Cardiac fibroblast (primary cell): ENCODE measurements around the gene EEF1A1.
"Not testable (repeated sequence)": the region's sequence is repeated elsewhere in the genome, so short reads cannot be mapped to it uniquely, and the experiment has no call there.

Experiments used
- DNase-seq, 2 donors: peaks; one replicate each; pipeline versions ENCODE4 v3.0.0 to v3.0.0-alpha.2; 2010; ENCODE audit warnings: low read depth in 2 of 2
- H3K4me3 ChIP-seq, 2 donors: replicated peaks in 1 of 2; 1 replicate in 1 of 2; 2 replicates in 1 of 2; pipeline ENCODE4 v1.5.1; 2011; ENCODE audit warnings: low read depth in 2 of 2, low read length in 2 of 2, mild to moderate bottlenecking in 2 of 2, moderate library complexity in 1 of 2
- TF ChIP-seq, protein P1 (sequence below): IDR thresholded peaks from one replicate; pipeline ENCODE4 v1.5.1; 2011; ENCODE audit warnings: low read depth, mild to moderate bottlenecking, low read length, inconsistent platforms

EEF1A1 gene

DNA sequence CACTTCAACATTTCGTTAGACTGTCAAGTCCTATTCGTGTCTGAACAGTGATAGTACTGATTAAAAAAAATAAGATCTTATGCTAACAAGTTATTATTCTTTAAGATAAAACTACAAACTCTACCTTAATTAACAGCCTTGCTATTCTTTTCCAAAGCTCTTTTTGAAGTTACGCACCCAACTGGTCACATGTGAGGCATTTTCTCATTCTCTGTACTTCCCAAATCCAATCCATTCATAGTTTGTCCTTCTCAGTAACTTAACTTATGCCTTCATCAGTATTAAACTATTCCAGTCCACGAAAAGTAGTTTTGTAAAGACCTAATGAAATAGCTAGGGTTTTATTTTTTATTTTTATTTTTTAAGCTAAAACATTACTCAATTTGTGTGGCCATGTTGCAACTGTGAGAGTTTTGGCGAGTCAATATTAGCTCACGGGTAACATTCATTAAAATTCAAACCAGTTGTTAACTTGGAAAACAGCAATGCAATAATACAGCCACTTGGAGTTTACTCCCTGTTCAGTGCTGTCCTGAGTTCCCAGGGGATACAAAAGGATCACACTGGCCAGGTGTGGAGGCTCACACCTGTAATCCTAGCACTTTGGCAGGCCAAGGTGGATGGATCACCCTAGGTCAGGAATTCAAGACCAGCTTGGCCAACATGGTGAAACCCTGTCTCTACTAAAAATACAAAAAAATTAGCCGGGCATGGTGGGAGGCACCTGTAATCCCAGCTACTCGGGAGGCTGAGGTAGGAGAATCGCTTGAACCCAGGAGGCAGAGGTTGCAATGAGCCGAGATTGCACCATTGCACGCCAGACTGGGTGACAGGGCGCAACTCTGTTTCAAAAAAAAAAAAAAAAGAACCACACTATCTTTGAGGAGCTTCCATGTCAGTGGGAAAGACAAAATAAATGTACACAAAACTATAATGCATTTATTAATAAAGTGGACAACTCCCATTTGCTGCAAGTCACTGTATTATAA lies 27.9 kb upstream of the EEF1A1 start:
- H3K4me3 ChIP-seq, result no peak overlapping the region
- TF ChIP-seq, protein P1, sequence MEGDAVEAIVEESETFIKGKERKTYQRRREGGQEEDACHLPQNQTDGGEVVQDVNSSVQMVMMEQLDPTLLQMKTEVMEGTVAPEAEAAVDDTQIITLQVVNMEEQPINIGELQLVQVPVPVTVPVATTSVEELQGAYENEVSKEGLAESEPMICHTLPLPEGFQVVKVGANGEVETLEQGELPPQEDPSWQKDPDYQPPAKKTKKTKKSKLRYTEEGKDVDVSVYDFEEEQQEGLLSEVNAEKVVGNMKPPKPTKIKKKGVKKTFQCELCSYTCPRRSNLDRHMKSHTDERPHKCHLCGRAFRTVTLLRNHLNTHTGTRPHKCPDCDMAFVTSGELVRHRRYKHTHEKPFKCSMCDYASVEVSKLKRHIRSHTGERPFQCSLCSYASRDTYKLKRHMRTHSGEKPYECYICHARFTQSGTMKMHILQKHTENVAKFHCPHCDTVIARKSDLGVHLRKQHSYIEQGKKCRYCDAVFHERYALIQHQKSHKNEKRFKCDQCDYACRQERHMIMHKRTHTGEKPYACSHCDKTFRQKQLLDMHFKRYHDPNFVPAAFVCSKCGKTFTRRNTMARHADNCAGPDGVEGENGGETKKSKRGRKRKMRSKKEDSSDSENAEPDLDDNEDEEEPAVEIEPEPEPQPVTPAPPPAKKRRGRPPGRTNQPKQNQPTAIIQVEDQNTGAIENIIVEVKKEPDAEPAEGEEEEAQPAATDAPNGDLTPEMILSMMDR, result no peak
- no peak for DNase-seq

DNA sequence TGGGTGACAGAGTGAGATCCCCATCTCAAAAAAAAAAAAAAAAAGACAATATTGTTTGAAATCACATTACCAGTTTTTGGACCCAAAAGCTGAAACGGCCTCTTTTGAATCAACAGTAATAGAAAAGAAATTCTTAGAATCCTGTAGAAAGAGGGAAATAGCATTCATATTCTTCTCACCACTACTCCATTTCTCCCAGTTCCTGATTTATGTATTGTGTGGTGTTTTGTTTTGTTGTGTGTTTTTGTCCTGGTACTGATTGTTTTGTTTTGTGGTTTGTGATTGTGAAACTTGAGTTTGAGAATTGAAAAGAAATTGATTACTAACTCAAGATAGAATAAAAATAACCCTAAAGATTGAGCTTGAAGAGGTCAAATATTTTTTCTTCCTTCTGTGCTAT lies 26.2 kb upstream of the EEF1A1 start:
- H3K4me3 ChIP-seq, result no peak overlapping the region
- no peak for DNase-seq
- TF ChIP-seq, protein P1, result no peak

DNA sequence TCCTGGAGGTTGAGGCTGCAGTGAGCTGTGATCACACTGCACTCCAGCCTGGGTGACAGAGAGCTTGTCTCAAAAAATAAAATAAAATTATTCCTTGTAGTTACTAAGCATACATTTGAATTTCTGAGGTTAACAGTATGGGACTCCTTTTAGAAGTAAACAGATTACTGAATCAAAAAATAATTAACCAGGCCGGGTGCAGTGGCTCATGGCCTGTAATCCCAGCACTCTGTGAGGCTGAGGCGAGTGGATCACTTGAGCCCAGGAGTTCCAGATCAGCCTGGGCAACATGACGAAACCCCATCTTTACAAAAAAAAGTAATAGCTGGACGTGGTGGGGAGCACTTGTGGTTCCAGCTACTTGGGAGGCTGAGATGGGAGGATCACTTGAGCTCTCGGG lies 22.1 kb upstream of the EEF1A1 start:
- DNase-seq, result no peak
- TF ChIP-seq, protein P1, result no peak
- H3K4me3 ChIP-seq, result no peak overlapping the region

DNA sequence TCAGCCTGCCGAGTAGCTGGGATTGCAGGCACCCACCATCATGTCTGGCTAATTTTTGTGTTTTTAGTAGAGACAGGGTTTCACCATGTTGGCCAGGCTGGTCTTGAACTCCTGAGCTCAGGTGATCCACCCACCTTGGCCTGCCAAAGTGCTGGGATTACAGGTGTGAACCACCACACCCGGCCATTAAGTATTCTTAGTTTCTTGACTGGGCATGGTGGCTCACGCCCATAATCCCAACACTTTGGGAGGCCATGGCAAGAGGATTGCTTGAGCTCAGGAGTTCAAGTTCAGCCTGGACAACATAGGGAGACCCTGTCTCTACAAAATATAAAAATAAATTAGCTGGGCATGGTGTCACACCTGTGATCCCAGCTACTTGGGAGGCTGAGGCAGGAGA lies 21.6 kb upstream of the EEF1A1 start:
- not testable (repeated sequence) for DNase-seq, H3K4me3 ChIP-seq

DNA sequence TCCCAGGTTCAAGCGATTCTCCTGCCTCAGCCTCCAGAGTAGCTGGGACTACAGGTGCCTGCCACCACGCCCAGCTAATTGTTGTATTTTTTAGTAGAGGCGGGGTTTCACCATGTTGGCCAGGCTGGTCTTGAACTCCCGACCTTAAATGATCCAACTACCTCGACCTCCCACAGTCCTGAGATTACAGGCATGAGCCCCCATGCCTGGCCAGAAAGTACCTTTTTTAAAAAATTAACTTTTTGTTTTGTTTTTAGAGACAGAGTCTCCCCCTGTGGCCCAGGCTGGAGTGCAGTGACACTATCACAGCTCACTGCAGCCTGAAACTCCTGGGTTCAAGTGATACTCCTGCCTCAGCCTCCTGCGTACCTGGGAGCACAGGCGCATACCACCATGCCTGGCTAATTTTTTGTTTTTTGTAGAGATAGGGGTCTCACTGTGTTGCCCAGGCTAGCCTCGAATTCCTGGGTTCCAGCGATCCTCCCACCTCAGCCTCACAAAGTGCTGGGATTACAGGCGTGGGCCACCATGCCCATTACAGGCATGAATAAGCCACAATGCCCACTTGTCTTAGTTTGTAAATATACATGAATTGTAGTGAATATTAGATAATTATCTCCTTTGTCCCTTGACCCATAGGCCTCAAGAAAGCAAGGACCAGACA lies 17.4 kb upstream of the EEF1A1 start:
- H3K4me3 ChIP-seq, result no peak overlapping the region
- TF ChIP-seq, protein P1, result no peak
- DNase-seq, result no peak

DNA sequence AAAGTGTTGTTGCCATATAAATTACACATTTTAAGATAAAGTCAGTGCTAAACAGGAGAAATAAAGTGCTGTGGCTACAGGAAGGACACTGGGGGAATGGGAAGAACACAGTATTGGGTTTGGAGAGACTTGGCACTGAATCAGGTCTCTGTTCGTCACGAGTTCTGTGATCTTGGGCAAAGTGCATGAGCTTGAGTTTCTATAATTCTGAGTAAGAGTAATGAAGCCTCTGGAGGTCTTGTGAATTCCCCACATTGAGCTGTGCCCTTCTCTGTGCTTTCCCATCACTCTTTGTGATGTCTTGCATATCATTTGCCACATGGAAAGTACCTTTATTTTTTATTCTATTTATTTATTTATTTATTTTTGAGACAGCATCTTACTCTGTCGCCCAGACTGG lies 16.8 kb upstream of the EEF1A1 start:
- TF ChIP-seq, protein P1, result no peak
- DNase-seq, result no peak
- H3K4me3 ChIP-seq, result no peak overlapping the region

DNA sequence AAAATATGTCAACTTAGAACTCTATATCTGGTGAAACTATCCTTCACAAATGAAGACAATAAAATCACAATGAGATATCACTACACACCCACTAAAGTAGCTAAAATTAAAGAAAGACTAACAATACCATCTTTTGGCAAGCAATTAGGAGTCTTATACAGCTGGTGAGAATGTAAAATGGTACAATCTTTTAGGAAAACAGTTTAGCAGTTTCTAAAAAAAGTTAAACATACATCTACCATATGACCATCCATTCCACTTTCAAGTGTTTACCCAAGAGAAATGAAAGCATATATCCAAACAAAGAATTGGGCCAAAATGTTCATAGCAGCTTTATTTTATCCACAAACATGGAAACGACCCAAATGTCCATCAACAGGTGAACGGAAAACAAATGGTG lies 13.8 kb upstream of the EEF1A1 start:
- TF ChIP-seq, protein P1, result no peak
- H3K4me3 ChIP-seq, result no peak overlapping the region
- no peak for DNase-seq
